GM23338 (cell line): Measurements from ENCODE around the gene ZNRF1. TPM values are rescaled to one million over a fixed set of nuclear protein-coding genes. Genes with fewer than 3 reads are reported as not detected.
A peak's percentile ranks its signal among the peaks of the same experiment; 100 is the strongest.

ENCODE experiments used
- ATAC-seq: fragments of 200-7000 bp; cut with Tn5 transposase; 3 replicates; pipeline ENCODE4 v1.9.1; 2020
- DNase-seq: peaks from one replicate; pipeline ENCODE4 v3.0.0-alpha.2; 2015; ENCODE audit warnings: low spot score
- H2AFZ ChIP-seq: fragments of 200-600 bp; sonication (generic); 2 replicates; pipeline ENCODE4 v1.8.0; 2016; ENCODE audit warnings: antibody characterized with exemption, mild to moderate bottlenecking, moderate library complexity
- H3F3A ChIP-seq: fragments of 200-600 bp; sonication (generic); replicated peaks from 2 replicates; pipeline ENCODE4 v1.8.0; 2017; ENCODE audit warnings: antibody characterized with exemption, mixed run types, low read depth
- H3K27ac ChIP-seq: fragments of 200-600 bp; sonication (generic); 2 replicates; pipeline ENCODE4 v1.6.1; 2016; ENCODE audit warnings: low read depth
- H3K27me3 ChIP-seq: fragments of 200-600 bp; sonication (generic); 2 replicates; pipeline ENCODE4 v1.8.0; 2016; ENCODE audit warnings: mild to moderate bottlenecking, mixed run types, moderate library complexity; ENCODE audit not compliant: insufficient read depth
- H3K36me3 ChIP-seq: fragments of 200-600 bp; sonication (generic); 2 replicates; pipeline ENCODE4 v1.8.0; 2016; ENCODE audit warnings: mild to moderate bottlenecking; ENCODE audit not compliant: insufficient read depth
- H3K4me1 ChIP-seq: fragments of 200-600 bp; sonication (generic); 2 replicates; pipeline ENCODE4 v1.8.0; 2016; ENCODE audit warnings: mild to moderate bottlenecking, moderate library complexity; ENCODE audit not compliant: insufficient read depth
- H3K4me2 ChIP-seq: fragments of 200-600 bp; sonication (generic); 2 replicates; pipeline ENCODE4 v1.7.1; 2017; ENCODE audit warnings: mixed run types
- H3K4me3 ChIP-seq: fragments of 200-600 bp; sonication (generic); 2 replicates; pipeline ENCODE4 v1.6.1; 2016; ENCODE audit warnings: mixed run types
- H3K79me2 ChIP-seq: fragments of 200-600 bp; sonication (generic); replicated peaks from 2 replicates; pipeline ENCODE4 v1.8.0; 2017; ENCODE audit warnings: mild to moderate bottlenecking; ENCODE audit not compliant: insufficient read depth
- H3K9me2 ChIP-seq: fragments of 200-600 bp; sonication (generic); 2 replicates; pipeline ENCODE4 v1.8.0; 2017; ENCODE audit not compliant: insufficient read depth
- H4K20me1 ChIP-seq: fragments of 200-600 bp; sonication (generic); replicated peaks from 2 replicates; pipeline ENCODE4 v1.8.0; 2017; ENCODE audit warnings: mild to moderate bottlenecking; ENCODE audit not compliant: insufficient read depth
- H3K27ac Mint-ChIP-seq: 2 replicates; pipeline ENCODE4 v1.8.0; 2020; ENCODE audit warnings: inconsistent platforms, mild to moderate bottlenecking, moderate library complexity, mixed read lengths
- H3K27me3 Mint-ChIP-seq: 3 replicates; pipeline ENCODE4 v1.8.0; 2022; ENCODE audit warnings: low read depth, mild to moderate bottlenecking, moderate library complexity, mixed read lengths, inconsistent platforms; ENCODE audit not compliant: insufficient read depth, poor library complexity
- H3K36me3 Mint-ChIP-seq: 3 replicates; pipeline ENCODE4 v1.8.0; 2021; ENCODE audit warnings: low read depth, mild to moderate bottlenecking, inconsistent platforms, moderate library complexity, mixed read lengths
- H3K4me1 Mint-ChIP-seq: 3 replicates; pipeline ENCODE4 v1.8.0; 2020; ENCODE audit warnings: mild to moderate bottlenecking, inconsistent platforms, mixed read lengths
- H3K4me3 Mint-ChIP-seq: 3 replicates; pipeline ENCODE4 v1.8.0; 2021; ENCODE audit warnings: moderate library complexity, mild to moderate bottlenecking, inconsistent platforms, mixed read lengths
- H3K9me3 Mint-ChIP-seq: 3 replicates; pipeline ENCODE4 v1.8.0; 2020; ENCODE audit warnings: moderate library complexity, mild to moderate bottlenecking, inconsistent platforms, mixed read lengths
- CTCF ChIP-seq, 2 experiments: fragments of 200-600 bp in 1 of 2; sonication (generic) in 1 of 2; conservative IDR thresholded peaks; 2 replicates each; pipeline versions ENCODE4 v1.5.1 to v1.6.1; 2016 to 2017; ENCODE audit warnings: antibody characterized with exemption in 2 of 2, low read depth in 2 of 2, mild to moderate bottlenecking in 2 of 2, moderate library complexity in 1 of 2
- EZH2 ChIP-seq: fragments of 200-600 bp; sonication (generic); IDR thresholded peaks from one replicate; pipeline ENCODE4 v1.8.0; 2017; ENCODE audit warnings: antibody characterized with exemption, mild to moderate bottlenecking, low read depth; ENCODE audit not compliant: unreplicated experiment
- EZH2phosphoT487 ChIP-seq: fragments of 200-600 bp; sonication (generic); IDR thresholded peaks from one replicate; pipeline ENCODE4 v1.8.1; 2018; ENCODE audit warnings: antibody characterized with exemption; ENCODE audit not compliant: unreplicated experiment
- NANOG ChIP-seq: IDR thresholded peaks from 2 replicates; pipeline ENCODE4 v1.6.1; 2016; ENCODE audit warnings: antibody characterized with exemption, borderline replicate concordance
- REST ChIP-seq: IDR thresholded peaks from one replicate; pipeline ENCODE4 v1.6.1; 2018; ENCODE audit warnings: antibody characterized with exemption; ENCODE audit not compliant: unreplicated experiment
- ZNF114 ChIP-seq: fragments of 250-450 bp; sonication (Bioruptor Pico); IDR thresholded peaks from 2 replicates; pipeline ENCODE4 v1.5.0; 2020; ENCODE audit warnings: mild to moderate bottlenecking, moderate library complexity
- ZNF462 ChIP-seq: fragments of 250-450 bp; sonication (Bioruptor Pico); IDR thresholded peaks from 2 replicates; pipeline ENCODE4 v1.5.0; 2020; ENCODE audit warnings: mild to moderate bottlenecking, moderate library complexity
- polyA plus RNA-seq: library from polyadenylated mRNA; unstranded; fragments of >200 nt; fragmentation: Nextera tagmentation; extraction: Ambion mirVana; gene quantifications from 2 replicates; pipeline ENCODE4 v1.2.1, GENCODE V29; 2016
- total RNA-seq: library from RNA; depleted of rRNA; stranded (reverse); fragments of >200 nt; shearing (Covaris generic); gene quantifications from 2 replicates; pipeline ENCODE4 v1.2.3, GENCODE V29; 2014

Gene ZNRF1
- total and polyA plus RNA-seq, 2 experiments from 2014 or later: 22.4 to 42.1 TPM

- TF ChIP-seq ZNF462 (CRISPR knock-in tag) (no peak), ZNF114 (CRISPR knock-in tag) (no peak), REST (no peak), NANOG (no peak)
Measured at GRCh38 chr16:75118943-75119539, 120.2 kb downstream of the ZNRF1 start (continued).

- peak overlapping the region; percentile 78 for H3K27ac ChIP-seq
- no peak overlapping the region for H2AFZ ChIP-seq
- no peaks in the 10 kb centered on the region for H4K20me1 ChIP-seq
- peaks cover 10% of the 10 kb centered on the region for H3K36me3 ChIP-seq
- Mint-ChIP-seq H3K27me3 (peaks cover 3% of the 10 kb centered on the region), H3K9me3 (peaks cover 54% of the 10 kb centered on the region), H3K4me1 (peaks cover 28% of the 10 kb centered on the region), H3K36me3 (peaks cover 26% of the 10 kb centered on the region; the same call in 2 of the 3 replicates), H3K27ac (no peak overlapping the region), H3K4me3 (no peak overlapping the region)
- no peak overlapping the region for H3K4me3 ChIP-seq
- no peaks in the 10 kb centered on the region for H3K27me3 ChIP-seq
- H3K9me2 ChIP-seq: no peaks in the 10 kb centered on the region
- H3F3A ChIP-seq: no peaks in the 10 kb centered on the region
- TF ChIP-seq EZH2: no peak
- TF ChIP-seq CTCF (conservative IDR thresholded peaks at IDR 0.05; ENCODE audit: low read depth in 2 of 2): no peak
- TF ChIP-seq EZH2phosphoT487: no peak
- peaks cover 32% of the 10 kb centered on the region for H3K4me1 ChIP-seq
- DNase-seq (no peak), ATAC-seq (no peak)
- no peaks in the 10 kb centered on the region for H3K79me2 ChIP-seq
- 0 out of 2 replicates have a peak overlapping the region, but pooled peaks have one; percentile 4 for H3K4me2 ChIP-seq
Measured at GRCh38 chr16:75120253-75120652, 121.4 kb downstream of the ZNRF1 start.
